ENCODE data around the gene CFAP65. TPM values are rescaled to one million over a fixed set of nuclear protein-coding genes. Genes with fewer than 3 reads are reported as not detected.

CFAP65 gene
- total and polyA plus RNA-seq, 8 donors, result 0.06 to 0.38 (median 0.13) TPM

GRCh38 chr2:219060821-219061791, 19.8 kb upstream of the CFAP65 start, which contains the start of gene IHH:
Gene IHH, minus strand, starts transcription at chr2:219060921. Its CDS starts 454 bp downstream, at chr2:219060467.
- intact Hi-C loops (cut with DNase I), result no loop called here
- H3K4me1 ChIP-seq, result peaks cover 27 to 32% (median 28%) of the 10 kb centered on the region in 3 donors
- H3K27me3 ChIP-seq, result peaks cover 0 to 22% (median 4%) of the 10 kb centered on the region in 4 donors
- no peak for FAIRE-seq
- TF ChIP-seq, protein P1, sequence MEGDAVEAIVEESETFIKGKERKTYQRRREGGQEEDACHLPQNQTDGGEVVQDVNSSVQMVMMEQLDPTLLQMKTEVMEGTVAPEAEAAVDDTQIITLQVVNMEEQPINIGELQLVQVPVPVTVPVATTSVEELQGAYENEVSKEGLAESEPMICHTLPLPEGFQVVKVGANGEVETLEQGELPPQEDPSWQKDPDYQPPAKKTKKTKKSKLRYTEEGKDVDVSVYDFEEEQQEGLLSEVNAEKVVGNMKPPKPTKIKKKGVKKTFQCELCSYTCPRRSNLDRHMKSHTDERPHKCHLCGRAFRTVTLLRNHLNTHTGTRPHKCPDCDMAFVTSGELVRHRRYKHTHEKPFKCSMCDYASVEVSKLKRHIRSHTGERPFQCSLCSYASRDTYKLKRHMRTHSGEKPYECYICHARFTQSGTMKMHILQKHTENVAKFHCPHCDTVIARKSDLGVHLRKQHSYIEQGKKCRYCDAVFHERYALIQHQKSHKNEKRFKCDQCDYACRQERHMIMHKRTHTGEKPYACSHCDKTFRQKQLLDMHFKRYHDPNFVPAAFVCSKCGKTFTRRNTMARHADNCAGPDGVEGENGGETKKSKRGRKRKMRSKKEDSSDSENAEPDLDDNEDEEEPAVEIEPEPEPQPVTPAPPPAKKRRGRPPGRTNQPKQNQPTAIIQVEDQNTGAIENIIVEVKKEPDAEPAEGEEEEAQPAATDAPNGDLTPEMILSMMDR (IDR thresholded peaks at IDR 0.05), result no peak
- ATAC-seq, result no peak
- H3K36me3 ChIP-seq, result no peaks in the 10 kb centered on the region
- peak within 1 kb of the TSS in 2 of 4 donors; percentile 22 to 45 for H3K4me3 ChIP-seq
- H3K9me3 ChIP-seq, result no peaks in the 10 kb centered on the region
- WGBS, 2 donors, result 3 to 4% methylated on average over 43 to 76 of the region's 76 CpGs
- DNase-seq, result peak in 3 of 6 donors; percentile 31 to 77 (median 71)
- H3K27ac ChIP-seq, result no peak within 1 kb of the TSS

DNA sequence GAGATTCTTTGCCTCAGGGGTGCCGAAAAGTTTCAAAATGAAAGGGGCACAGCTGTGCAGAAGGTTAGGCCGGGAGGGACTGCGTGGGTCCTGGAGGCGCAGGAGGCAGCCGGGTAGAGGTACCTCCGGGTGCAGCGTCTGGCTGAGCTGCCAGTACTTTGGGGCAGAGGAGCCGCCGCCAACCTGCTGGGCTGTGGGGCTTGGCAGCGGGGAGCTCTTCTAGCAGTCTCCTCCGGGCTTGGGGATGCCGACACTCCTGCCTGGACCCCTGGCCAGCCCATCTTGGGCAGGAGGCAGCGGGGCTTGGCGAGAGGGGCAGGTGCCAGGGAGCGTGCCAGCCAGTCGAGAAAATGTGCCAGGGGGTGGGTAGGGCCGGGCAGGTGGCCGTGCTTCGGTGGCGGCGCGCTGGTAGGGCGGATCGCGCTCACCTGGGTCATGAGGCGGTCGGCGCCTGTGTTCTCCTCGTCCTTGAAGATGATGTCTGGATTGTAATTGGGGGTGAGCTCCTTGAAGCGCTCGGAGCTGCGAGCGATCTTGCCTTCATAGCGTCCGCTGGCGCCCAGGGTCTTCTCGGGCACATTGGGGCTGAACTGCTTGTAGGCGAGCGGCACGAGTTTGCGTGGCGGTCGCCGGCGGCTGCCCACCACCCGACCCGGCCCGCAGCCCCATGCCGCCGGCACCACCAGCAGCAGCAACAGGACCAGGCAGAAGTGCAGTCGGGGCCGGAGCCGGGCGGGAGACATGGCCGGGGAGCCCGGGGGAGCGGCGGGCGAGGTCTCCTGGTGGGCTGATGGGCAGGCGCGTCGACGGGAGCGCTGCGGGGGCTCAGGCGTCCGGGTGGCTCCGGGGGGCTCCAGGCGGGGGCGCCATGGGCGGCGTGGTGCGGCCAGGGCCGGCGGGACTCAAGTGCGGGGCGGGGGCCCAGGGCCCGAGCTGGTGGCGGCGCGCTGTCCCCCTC, 18.7 kb upstream of the CFAP65 start:
- Histone ChIP-seq H3K27ac (no peak overlapping the region), H3K9me3 (no peaks in the 10 kb centered on the region), H3K36me3 (no peaks in the 10 kb centered on the region), H3K4me1 (peaks cover 27 to 32% (median 28%) of the 10 kb centered on the region in 3 donors), H3K27me3 (peaks cover 0 to 22% (median 4%) of the 10 kb centered on the region in 4 donors), H3K4me3 (peak overlapping the region in 2 of 4 donors; percentile 22 to 35)
- FAIRE-seq (no peak), ATAC-seq (peak; percentile 12 to 30 (median 21)), DNase-seq (peak in 3 of 6 donors; percentile 49 to 85 (median 76))
- TF ChIP-seq, protein P1 (IDR thresholded peaks at IDR 0.05), result no peak
- WGBS, 2 donors, result 2% methylated on average over 46 to 81 of the region's 81 CpGs
- intact Hi-C loops (cut with DNase I), result loop anchor here (5.0 to 10.0 kb wide), 4 partner anchors 57 to 235 kb away; no protein-coding TSS in a partner anchor

GRCh38 chr2:219059375-219059724, 18.0 kb upstream of the CFAP65 start:
- H3K27ac ChIP-seq, result no peak overlapping the region
- 3% methylated on average over 17 of the region's 17 CpGs for WGBS, 2 donors
- H3K9me3 ChIP-seq, result no peaks in the 10 kb centered on the region
- peak overlapping the region in 2 of 4 donors; percentile 22 to 35 for H3K4me3 ChIP-seq
- DNase-seq (no peak), FAIRE-seq (no peak), ATAC-seq (peak in 2 of 4 donors; percentile 1 to 3)
- intact Hi-C loops (cut with DNase I), result loop anchor here (5.0 to 10.0 kb wide), 4 partner anchors 58 to 235 kb away; no protein-coding TSS in a partner anchor
- TF ChIP-seq, protein P1 (IDR thresholded peaks at IDR 0.05), result no peak
- H3K36me3 ChIP-seq, result no peaks in the 10 kb centered on the region
- peaks cover 27 to 32% (median 28%) of the 10 kb centered on the region in 3 donors for H3K4me1 ChIP-seq
- peaks cover 0 to 22% (median 4%) of the 10 kb centered on the region in 4 donors for H3K27me3 ChIP-seq

DNA sequence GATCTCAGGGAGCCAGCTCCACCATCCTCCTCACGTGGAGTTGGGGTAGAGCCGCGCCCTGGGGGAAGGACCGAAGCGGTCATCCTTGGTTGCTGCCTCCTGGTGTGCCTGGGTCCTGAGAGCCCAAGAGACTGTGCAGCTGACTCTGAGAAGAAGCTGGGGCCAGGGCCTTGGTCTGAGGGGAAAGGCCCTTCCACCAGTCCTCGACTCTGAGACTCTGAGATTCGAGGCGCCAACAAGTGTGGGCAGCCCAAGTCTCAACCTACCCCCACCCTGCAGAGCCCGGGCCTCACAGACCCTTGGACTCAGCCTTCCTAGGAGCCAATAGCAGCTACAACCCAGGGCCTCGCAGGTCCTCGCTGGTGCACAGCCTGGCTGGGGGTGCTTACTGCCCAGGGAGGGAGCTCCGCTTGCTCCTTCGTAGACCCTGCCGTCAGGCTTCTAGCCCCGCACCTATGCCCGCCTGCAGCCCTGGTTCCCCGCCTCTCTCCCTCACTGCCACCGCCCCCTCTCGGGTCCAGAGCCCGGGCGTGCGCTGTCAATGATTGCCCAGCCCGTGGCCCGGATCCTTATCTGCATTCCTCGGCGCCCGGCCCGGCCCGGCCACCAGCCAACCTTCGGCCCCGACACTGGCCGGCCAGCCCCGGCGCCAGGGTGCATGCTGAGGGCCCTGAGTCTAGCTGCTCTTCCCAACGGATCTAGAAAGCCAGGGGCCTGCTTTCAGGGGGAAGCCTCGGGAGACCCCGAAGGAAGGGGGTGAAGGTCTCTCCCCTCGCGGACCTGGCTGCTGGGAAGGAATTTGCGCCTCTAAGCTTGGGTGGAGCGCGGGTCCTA, 17.4 kb upstream of the CFAP65 start:
- DNase-seq, result peak; percentile 77 to 94 (median 87)
- FAIRE-seq, result no peak

More for the DNA sequence above, 17.4 kb upstream of the CFAP65 start:
- Histone ChIP-seq H3K4me3 (peak overlapping the region in 2 of 4 donors; percentile 22 to 35), H3K36me3 (no peaks in the 10 kb centered on the region), H3K27me3 (peaks cover 0 to 22% (median 4%) of the 10 kb centered on the region in 4 donors), H3K4me1 (peaks cover 27 to 32% (median 28%) of the 10 kb centered on the region in 3 donors), H3K9me3 (no peaks in the 10 kb centered on the region), H3K27ac (no peak overlapping the region)
- intact Hi-C loops (cut with DNase I), result loop anchor here (5.0 to 10.0 kb wide), 4 partner anchors 59 to 236 kb away; no protein-coding TSS in a partner anchor
- ATAC-seq, result peak; percentile 90 to 91 (median 90)
- TF ChIP-seq, protein P1 (IDR thresholded peaks at IDR 0.05), result no peak
- 2 to 3% methylated on average over 37 to 42 of the region's 42 CpGs for WGBS, 2 donors

Measured in pancreas (tissue), 10 donors.